ENCODE measurements around the gene REEP1. TPM values are rescaled to one million over a fixed set of nuclear protein-coding genes. Genes with fewer than 3 reads are reported as not detected.

Gene REEP1
- total and polyA plus RNA-seq, 2 of the 13 experiments (the other 11 are each of a cell fraction or from before 2014, with no cell fraction given), result 0.27 TPM; not detected in 1

- TF ChIP-seq TEF (CRISPR knock-in tag; IDR thresholded peaks at IDR 0.05), result no peak
- TF ChIP-seq ZNF263 (CRISPR knock-in tag; IDR thresholded peaks at IDR 0.05), result no peak
- TF ChIP-seq GATA4 (IDR thresholded peaks at IDR 0.05; ENCODE audit: borderline replicate concordance, low read depth), result no peak
- no peak for TF ChIP-seq ZNF580 (CRISPR knock-in tag; IDR thresholded peaks at IDR 0.05; ENCODE audit: borderline replicate concordance, low read depth)
- no peak for TF ChIP-seq CSRNP1 (CRISPR knock-in tag; IDR thresholded peaks at IDR 0.05)
- no peak for TF ChIP-seq HMGXB4 (CRISPR knock-in tag; IDR thresholded peaks at IDR 0.05; ENCODE audit: borderline replicate concordance in 1 of 2, low read depth in 1 of 2)
Measured at GRCh38 chr2:86213056-86213455, 124.4 kb downstream of the REEP1 start (continued).

- peak; percentile 74 for ATAC-seq
- intact Hi-C loops (cut with micrococcal nuclease; ENCODE audit: unreplicated experiment) (loop anchor here (2.0 kb wide), 1 partner anchor 17 kb away; the partner anchor contains the start of gene IMMT), in situ Hi-C loops (cut with HindIII; ENCODE audit: extremely low pct_ligation_motif_present, low pct_unique_long_range_greater_than_20kb) (no loop called here)
- Histone ChIP-seq H4K20me1 (ENCODE audit: insufficient read depth, low read length) (no peaks in the 10 kb centered on the region), H3K79me2 (ENCODE audit: insufficient read depth, low read length) (no peaks in the 10 kb centered on the region), H3K36me3 (replicated peaks in 1 of 2; ENCODE audit: control insufficient read depth in 1 of 2, insufficient read depth in 2 of 2, low read length in 2 of 2) (peaks cover 23 to 68% of the 10 kb centered on the region in 2 experiments), H2AFZ (ENCODE audit: low read length) (no peak overlapping the region), H3K9me3 (ENCODE audit: low read length) (no peaks in the 10 kb centered on the region), H3K9ac (ENCODE audit: insufficient read depth, low read depth, low read length) (peak overlapping the region; percentile 10; the same call in 1 of the 2 replicates), H3K4me1 (ENCODE audit: insufficient read depth, low read length) (peaks cover 53% of the 10 kb centered on the region), H3K4me2 (ENCODE audit: low read depth, low read length) (peak overlapping the region; percentile 26), H3K27me3 (ENCODE audit: control insufficient read depth in 1 of 2, insufficient read depth in 2 of 2, low read length in 2 of 2) (no peaks in the 10 kb centered on the region), H3K27ac (ENCODE audit: extremely low read length, insufficient read depth, low read length) (peak overlapping the region; percentile 70), H3K4me3 (replicated peaks in 1 of 3; ENCODE audit: insufficient read depth in 1 of 3, low read depth in 2 of 3, low read length in 3 of 3) (no peak overlapping the region)
- WGBS (ENCODE audit: low lambda C conversion rate), result 27% methylated on average over 2 of the region's 2 CpGs
- no TSS peak for BruUV-seq (replicated peaks)
- no peak for DNase-seq (ENCODE audit: low spot score)
- CTCF ChIA-PET (ENCODE audit: low intra/inter-chr PET ratio, low total read pairs), result no interaction called here
- POLR2A ChIA-PET, result interaction anchor here (0.8 to 1.8 kb wide), 2 partner anchors 14 to 16 kb away, joined by 4 to 5 read pairs; partner anchors contain the start of gene IMMT
- FAIRE-seq, result no peak
- TF ChIP-seq DPF2 (CRISPR knock-in tag; IDR thresholded peaks at IDR 0.05; ENCODE audit: borderline replicate concordance, low read depth), result 0 out of 2 replicates have a peak, but pooled peaks have one; percentile 2
- peak; percentile 7; the same call in 1 of the 2 replicates for TF ChIP-seq DMAP1 (CRISPR knock-in tag; IDR thresholded peaks at IDR 0.05)
- 0 out of 2 replicates have a peak, but pooled peaks have one; percentile 5 for TF ChIP-seq ZNF609 (CRISPR knock-in tag; IDR thresholded peaks at IDR 0.05; ENCODE audit: borderline replicate concordance)
- no peak for TF ChIP-seq RNF219 (CRISPR knock-in tag; IDR thresholded peaks at IDR 0.05)
Measured at GRCh38 chr2:86211796-86212188, 125.6 kb downstream of the REEP1 start.
